Dendritic cell treated with granulocyte-macrophage colony-stimulating factor and Interleukin-4, amounts not matched to agents 40 ng/mL and 50 ng/mL, for 4 days (primary cell): ENCODE measurements around the gene CENPS.

Source experiments
- H3K27ac Mint-ChIP-seq: one replicate; pipeline ENCODE4 v1.8.0; 2022; ENCODE audit warnings: mild to moderate bottlenecking, mixed read lengths
- H3K27me3 Mint-ChIP-seq: one replicate; pipeline ENCODE4 v1.8.0; 2022; ENCODE audit warnings: mild to moderate bottlenecking, mixed read lengths
- H3K36me3 Mint-ChIP-seq: one replicate; pipeline ENCODE4 v1.8.0; 2022; ENCODE audit warnings: low read depth, mixed read lengths
- H3K4me1 Mint-ChIP-seq: one replicate; pipeline ENCODE4 v1.8.0; 2022; ENCODE audit warnings: low read depth, mixed read lengths
- H3K4me3 Mint-ChIP-seq: one replicate; pipeline ENCODE4 v1.8.0; 2022; ENCODE audit warnings: mild to moderate bottlenecking, moderate library complexity, mixed read lengths
- H3K9me3 Mint-ChIP-seq: one replicate; pipeline ENCODE4 v1.8.0; 2022; ENCODE audit warnings: mixed read lengths
- intact Hi-C: fragments of 100-400 bp; cut with micrococcal nuclease; formaldehyde crosslinking; loops from one replicate; pipeline ENCODE4 v1.15.0; 2022

Gene CENPS

GRCh38 chr1:10429868-10430215 lies 391 bp upstream of the CENPS start:
- Mint-ChIP-seq H3K27ac (peak overlapping the region; percentile 78), H3K9me3 (no peaks in the 10 kb centered on the region), H3K4me1 (peaks cover 44% of the 10 kb centered on the region), H3K27me3 (no peaks in the 10 kb centered on the region), H3K36me3 (peaks cover 14% of the 10 kb centered on the region), H3K4me3 (peak overlapping the region; percentile 92)
- intact Hi-C loops, result loop anchor here (1.0 kb wide), 1 partner anchor 64 kb away; no protein-coding TSS in a partner anchor

GRCh38 chr1:10431070-10431730 lies 967 bp downstream of the CENPS start:
- intact Hi-C loops, result no loop called here
- Mint-ChIP-seq H3K27ac (peak overlapping the region; percentile 78), H3K9me3 (no peaks in the 10 kb centered on the region), H3K4me3 (peak overlapping the region; percentile 92), H3K36me3 (peaks cover 9% of the 10 kb centered on the region), H3K27me3 (no peaks in the 10 kb centered on the region), H3K4me1 (peaks cover 36% of the 10 kb centered on the region)

DNA sequence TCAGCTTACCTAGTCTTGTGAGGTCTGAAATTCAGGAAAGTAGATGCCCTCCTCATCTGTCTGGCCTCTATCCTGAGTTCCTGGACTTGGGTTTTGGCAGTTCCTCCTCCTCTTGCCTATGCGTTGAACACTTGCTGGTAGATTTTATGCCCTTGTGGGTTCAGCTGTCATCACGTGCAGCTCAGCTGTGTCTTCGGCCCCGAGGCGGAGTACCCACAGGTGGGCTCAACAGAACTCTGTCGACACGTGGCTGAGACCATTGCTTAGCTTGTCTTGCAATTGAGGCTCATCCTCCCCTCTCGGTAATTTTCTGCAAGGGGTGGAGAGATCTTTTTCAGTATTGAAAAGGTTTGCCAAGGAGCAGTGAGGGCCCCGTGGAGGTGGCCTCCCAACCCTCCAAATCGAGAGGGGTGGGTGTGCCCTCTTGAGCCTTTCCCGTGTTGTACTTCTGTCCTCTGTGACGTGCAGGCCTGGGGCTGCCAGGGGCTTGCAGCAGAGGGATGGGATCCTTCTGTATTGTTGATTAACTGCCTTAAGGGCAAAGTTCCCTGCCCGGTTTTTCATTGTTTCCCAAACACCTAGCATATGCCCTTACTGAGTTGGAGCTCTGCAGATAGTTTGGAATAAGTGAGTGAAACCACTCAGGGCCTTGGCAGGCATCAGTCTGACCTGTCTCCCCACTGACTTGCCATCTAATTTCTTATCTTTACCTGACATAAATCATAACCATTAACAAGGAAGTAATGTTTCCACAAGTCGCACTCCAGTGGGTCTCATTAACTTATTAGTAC lies 2.9 kb downstream of the CENPS start:
- H3K27ac Mint-ChIP-seq, result no peak overlapping the region
- peaks cover 24% of the 10 kb centered on the region for H3K4me1 Mint-ChIP-seq
- no peak overlapping the region for H3K4me3 Mint-ChIP-seq
- no peaks in the 10 kb centered on the region for H3K27me3 Mint-ChIP-seq
- peaks cover 9% of the 10 kb centered on the region for H3K36me3 Mint-ChIP-seq
- no peaks in the 10 kb centered on the region for H3K9me3 Mint-ChIP-seq
- intact Hi-C loops, result no loop called here

DNA sequence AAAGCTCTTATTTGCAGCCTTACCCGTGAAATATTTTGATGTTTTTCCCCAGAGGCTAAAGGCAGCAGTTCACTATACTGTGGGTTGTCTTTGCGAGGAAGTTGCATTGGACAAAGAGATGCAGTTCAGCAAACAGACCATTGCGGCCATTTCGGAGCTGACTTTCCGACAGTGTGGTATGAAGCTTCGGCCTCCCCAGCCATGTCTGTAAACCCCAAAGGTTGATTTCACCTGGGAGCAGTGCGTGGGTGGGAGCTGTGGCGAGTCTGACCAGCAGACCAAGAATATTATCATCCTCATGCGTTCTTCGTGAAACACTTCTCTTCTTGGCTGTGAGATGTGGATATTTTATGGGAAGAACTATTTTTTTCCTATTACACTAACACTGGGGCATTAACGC lies 3.6 kb downstream of the CENPS start:
- Mint-ChIP-seq H3K4me3 (no peak overlapping the region), H3K36me3 (peaks cover 9% of the 10 kb centered on the region), H3K27me3 (no peaks in the 10 kb centered on the region), H3K4me1 (peaks cover 20% of the 10 kb centered on the region), H3K27ac (no peak overlapping the region), H3K9me3 (no peaks in the 10 kb centered on the region)
- intact Hi-C loops, result no loop called here

DNA sequence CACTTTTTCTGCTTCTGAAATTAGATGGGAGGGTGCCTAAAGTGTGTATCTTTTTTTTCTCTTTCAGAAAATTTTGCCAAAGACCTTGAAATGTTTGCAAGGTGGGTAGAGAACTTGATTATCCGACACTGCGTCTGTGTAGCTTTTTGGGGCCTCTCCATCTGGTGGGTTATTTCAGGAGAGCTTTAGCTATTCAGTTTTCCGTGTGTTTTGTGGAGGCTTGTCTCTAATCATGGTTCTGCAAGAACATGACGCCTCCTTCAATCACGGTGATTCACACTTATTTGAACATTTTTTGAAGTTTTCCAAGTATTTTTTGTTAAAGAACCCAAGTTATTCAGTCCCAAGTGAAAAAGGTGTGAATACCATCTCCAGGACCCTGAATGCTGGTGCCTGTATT lies 4.4 kb downstream of the CENPS start:
- peaks cover 9% of the 10 kb centered on the region for H3K36me3 Mint-ChIP-seq
- no peak overlapping the region for H3K27ac Mint-ChIP-seq
- no peaks in the 10 kb centered on the region for H3K27me3 Mint-ChIP-seq
- H3K4me1 Mint-ChIP-seq, result peaks cover 19% of the 10 kb centered on the region
- H3K4me3 Mint-ChIP-seq, result no peak overlapping the region
- H3K9me3 Mint-ChIP-seq, result no peaks in the 10 kb centered on the region
- intact Hi-C loops, result no loop called here

DNA sequence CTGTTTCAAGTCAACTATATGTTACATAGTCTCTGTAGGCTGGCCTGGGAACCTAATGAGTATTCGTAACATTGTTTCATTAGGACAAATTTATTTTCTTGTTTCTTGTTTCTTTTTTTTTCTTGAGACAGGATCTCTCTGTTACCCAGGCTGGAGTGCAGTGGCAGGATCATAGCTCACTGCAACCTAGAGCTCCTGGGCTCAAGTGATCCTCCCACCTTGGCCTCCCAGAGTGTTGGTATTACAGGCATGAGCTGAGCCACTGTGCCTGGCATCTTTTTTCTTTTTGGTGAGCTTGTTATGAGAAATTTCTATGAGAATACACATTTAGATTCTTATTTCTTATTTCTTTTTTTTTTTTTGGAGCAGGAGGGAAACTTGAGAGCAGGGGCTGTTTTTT lies 6.8 kb downstream of the CENPS start:
- H3K9me3 Mint-ChIP-seq, result no peaks in the 10 kb centered on the region
- H3K4me1 Mint-ChIP-seq, result no peaks in the 10 kb centered on the region
- no peak overlapping the region for H3K4me3 Mint-ChIP-seq
- H3K27ac Mint-ChIP-seq, result no peak overlapping the region
- H3K36me3 Mint-ChIP-seq, result no peaks in the 10 kb centered on the region
- no peaks in the 10 kb centered on the region for H3K27me3 Mint-ChIP-seq
- intact Hi-C loops, result no loop called here

DNA sequence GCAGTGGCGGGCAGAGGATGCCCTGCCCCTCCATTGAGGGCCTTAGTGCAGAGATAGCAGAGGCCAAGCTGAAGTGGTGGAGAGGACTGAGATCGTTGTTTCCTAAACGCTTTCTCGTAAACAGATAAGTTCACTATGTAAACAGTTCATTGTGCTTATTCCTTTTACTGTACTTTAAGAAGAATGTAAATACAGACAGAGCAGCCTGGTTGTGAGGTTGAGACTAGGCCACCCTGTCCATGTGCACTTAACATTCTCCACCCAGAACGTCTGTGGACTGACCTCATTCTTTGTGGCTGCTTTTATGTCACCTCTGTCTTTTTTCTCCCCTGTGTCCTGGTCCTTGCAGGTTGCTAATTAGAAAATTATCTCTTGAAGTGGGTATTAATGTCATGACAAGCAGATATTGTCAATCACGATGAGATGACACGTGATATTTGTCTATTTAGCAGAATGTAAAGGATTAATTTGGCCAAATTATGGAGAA lies 8.5 kb downstream of the CENPS start:
- Mint-ChIP-seq H3K27me3 (no peaks in the 10 kb centered on the region), H3K4me3 (no peak overlapping the region), H3K9me3 (no peaks in the 10 kb centered on the region), H3K27ac (no peak overlapping the region), H3K4me1 (no peaks in the 10 kb centered on the region), H3K36me3 (no peaks in the 10 kb centered on the region)
- intact Hi-C loops, result no loop called here

GRCh38 chr1:10440305-10440704 lies 10.1 kb downstream of the CENPS start:
- H3K4me1 Mint-ChIP-seq, result no peaks in the 10 kb centered on the region
- intact Hi-C loops, result no loop called here

DNA sequence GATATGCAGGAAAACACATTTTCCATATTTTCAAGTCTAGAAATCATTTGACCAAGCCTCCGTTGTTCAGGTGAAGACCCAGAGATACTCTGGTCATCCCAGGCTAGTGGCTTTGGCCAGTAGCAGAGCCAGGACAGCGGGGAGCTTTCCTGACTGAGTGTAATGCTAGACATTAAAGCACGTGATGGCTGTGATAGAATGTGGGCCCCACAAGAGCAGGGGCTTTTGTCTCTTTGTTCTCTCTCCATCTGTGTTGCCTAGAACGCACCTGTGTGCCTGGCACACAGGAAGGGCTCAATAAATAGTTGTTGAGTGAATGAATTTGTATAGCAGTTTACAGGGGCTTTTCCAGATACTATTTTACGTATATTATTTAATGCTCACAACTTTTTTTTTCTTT lies 10.6 kb downstream of the CENPS start:
- Mint-ChIP-seq H3K9me3 (no peaks in the 10 kb centered on the region), H3K27me3 (no peaks in the 10 kb centered on the region), H3K4me3 (no peak overlapping the region), H3K36me3 (no peaks in the 10 kb centered on the region), H3K27ac (no peak overlapping the region), H3K4me1 (no peaks in the 10 kb centered on the region)
- intact Hi-C loops, result no loop called here

More at GRCh38 chr1:10440305-10440704, 10.1 kb downstream of the CENPS start:
- no peaks in the 10 kb centered on the region for H3K27me3 Mint-ChIP-seq
- H3K36me3 Mint-ChIP-seq, result no peaks in the 10 kb centered on the region
- no peaks in the 10 kb centered on the region for H3K9me3 Mint-ChIP-seq
- H3K27ac Mint-ChIP-seq, result no peak overlapping the region
- no peak overlapping the region for H3K4me3 Mint-ChIP-seq

GRCh38 chr1:10444248-10444647 lies 14.0 kb downstream of the CENPS start:
- intact Hi-C loops, result no loop called here
- H3K27ac Mint-ChIP-seq, result no peak overlapping the region
- no peaks in the 10 kb centered on the region for H3K4me1 Mint-ChIP-seq
- H3K36me3 Mint-ChIP-seq, result no peaks in the 10 kb centered on the region
- H3K4me3 Mint-ChIP-seq, result no peak overlapping the region
- H3K27me3 Mint-ChIP-seq, result no peaks in the 10 kb centered on the region
- H3K9me3 Mint-ChIP-seq, result no peaks in the 10 kb centered on the region

DNA sequence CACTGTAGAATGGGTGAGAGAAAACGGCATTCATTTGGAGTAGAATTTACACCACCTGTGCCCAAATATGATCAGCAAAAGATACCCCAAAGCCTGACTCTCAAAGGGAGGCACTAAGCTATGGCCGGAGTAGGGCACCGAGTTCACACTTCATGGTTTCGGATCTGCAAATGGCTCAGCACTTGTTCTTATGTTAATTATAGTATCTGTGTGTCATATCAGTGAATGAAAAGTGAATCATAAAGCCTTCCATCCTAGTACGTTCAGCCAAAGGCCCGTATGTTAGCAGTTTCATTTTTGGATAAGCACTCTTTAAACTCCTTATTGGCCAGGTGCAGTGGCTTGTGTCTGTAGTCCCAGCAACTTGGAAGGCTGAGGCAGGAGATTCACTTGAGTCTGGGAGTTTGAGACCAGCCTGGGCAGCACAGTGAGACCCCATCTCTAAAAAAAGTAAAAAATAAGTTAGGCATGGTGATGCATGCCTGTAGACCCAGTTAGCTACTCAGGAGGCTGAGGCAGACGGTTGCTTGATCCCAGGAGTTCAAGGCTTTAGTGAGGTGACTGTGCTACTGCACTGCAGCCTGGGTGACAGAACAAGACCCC lies 14.7 kb downstream of the CENPS start:
- H3K4me1 Mint-ChIP-seq, result no peaks in the 10 kb centered on the region
- no peaks in the 10 kb centered on the region for H3K36me3 Mint-ChIP-seq
- H3K9me3 Mint-ChIP-seq, result no peaks in the 10 kb centered on the region
- H3K4me3 Mint-ChIP-seq, result no peak overlapping the region
- no peaks in the 10 kb centered on the region for H3K27me3 Mint-ChIP-seq
- H3K27ac Mint-ChIP-seq, result no peak overlapping the region
- intact Hi-C loops, result no loop called here

DNA sequence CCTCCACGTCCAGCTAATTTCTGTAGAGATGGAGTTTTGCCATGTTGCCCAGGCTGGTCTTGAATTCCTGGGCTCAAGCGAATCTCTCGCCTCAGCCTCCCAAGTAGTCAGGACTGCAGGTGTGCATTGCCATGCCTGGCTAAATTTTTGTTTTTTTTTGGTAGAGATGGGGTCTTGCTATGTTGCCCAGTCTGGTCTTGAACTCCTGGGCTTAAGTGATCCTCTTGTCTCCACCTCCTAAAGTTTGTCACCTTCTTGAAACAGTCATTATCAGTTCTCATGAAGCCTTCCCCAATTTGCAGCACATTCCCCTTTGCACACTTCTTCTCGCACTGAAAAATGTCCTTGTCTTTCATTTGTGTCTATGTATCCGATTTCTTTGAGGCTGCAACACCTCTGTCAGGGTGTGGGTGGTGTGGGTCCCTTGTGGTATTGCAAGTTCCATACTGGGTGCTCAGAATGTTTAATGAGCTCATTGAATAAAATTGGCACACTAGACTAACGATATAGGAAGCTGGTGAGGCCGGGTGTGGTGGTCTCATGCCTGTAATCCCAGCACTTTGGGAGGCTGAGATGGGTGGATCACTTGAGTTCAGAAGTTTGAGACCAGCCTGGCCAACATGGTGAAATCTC lies 16.7 kb downstream of the CENPS start:
- no peaks in the 10 kb centered on the region for H3K9me3 Mint-ChIP-seq
- H3K4me3 Mint-ChIP-seq, result no peak overlapping the region
- intact Hi-C loops, result no loop called here
- no peak overlapping the region for H3K27ac Mint-ChIP-seq
- no peaks in the 10 kb centered on the region for H3K36me3 Mint-ChIP-seq
- H3K4me1 Mint-ChIP-seq, result no peaks in the 10 kb centered on the region
- H3K27me3 Mint-ChIP-seq, result peaks cover 12% of the 10 kb centered on the region

GRCh38 chr1:10449751-10450150 lies 19.5 kb downstream of the CENPS start, which contains the start of gene CORT:
CORT (plus strand) TSS chr1:10450031; CDS start chr1:10450224, 193 bp downstream.
- peaks cover 14% of the 10 kb centered on the region for H3K27me3 Mint-ChIP-seq
- no peaks in the 10 kb centered on the region for H3K4me1 Mint-ChIP-seq
- intact Hi-C loops, result no loop called here
- H3K4me3 Mint-ChIP-seq, result no peak within 1 kb of the TSS
- no peaks in the 10 kb centered on the region for H3K9me3 Mint-ChIP-seq
- no peaks in the 10 kb centered on the region for H3K36me3 Mint-ChIP-seq
- H3K27ac Mint-ChIP-seq, result no peak within 1 kb of the TSS
